ENCODE results near the gene TOM1L2. TPM values are rescaled to one million over a fixed set of nuclear protein-coding genes. Genes with fewer than 3 reads are reported as not detected.

Gene TOM1L2
- total and polyA plus RNA-seq, 11 donors = 122 to 345 (median 247) TPM

DNA sequence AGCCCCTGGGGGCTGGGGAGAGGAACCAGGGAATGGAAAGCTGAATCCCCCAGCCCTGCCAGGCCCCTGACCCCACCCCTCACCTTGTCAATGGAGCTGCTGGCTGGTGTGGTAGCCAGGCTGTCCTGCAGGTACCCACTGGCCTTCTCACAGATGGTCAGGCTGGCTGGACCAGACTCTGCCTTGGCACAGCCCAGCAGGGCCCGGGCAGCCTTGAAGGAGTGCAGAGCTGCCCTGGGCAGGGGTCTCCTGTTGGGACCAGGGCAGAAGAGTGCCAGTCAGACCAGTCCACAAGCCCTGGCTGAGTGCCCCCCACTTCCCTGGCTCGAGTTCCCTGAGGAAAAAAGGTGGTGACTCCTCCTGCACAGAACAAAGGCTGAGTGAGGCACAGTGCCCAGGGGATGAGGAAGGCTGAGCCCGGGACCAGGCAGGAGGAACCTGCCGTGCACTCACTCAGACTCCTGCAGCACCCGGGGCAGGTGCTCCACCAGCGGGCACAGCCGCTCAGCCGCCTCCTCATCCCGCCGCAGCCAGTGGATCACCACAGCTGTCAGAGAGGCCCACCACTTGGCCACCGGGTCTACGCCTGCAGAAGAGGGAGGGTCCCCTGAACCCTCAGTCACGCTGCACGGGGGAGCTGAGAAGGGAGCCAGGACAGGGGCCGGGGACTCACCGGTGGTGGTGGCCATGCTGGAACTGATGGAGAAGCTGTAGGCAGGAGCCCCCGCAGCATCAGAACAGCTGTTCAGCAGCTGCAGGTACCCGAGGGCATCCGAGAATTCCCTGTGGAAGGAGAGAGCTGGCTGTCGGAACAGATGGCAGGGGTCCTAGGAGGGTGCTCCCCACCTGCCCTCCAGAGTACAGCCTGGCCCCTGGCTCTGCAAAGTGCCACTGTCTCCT, 157.8 kb downstream of the TOM1L2 start:
- Histone ChIP-seq H3K27ac (peak overlapping the region in 11 of 12 donors; percentile 48 to 88 (median 70)), H3K4me1 (peaks cover 9 to 79% (median 34%) of the 10 kb centered on the region in 12 donors), H3K4me3 (no peak overlapping the region), H3K36me3 (peaks cover 0 to 83% (median 31%) of the 10 kb centered on the region in 9 donors), H3K27me3 (no peaks in the 10 kb centered on the region), H3K9me3 (no peaks in the 10 kb centered on the region)
- ATAC-seq (no peak), DNase-seq (no peak)
- intact Hi-C loops (cut with DNase I) = loop anchor here in 9 of 10 donors (2.0 to 10.0 kb wide), 9 partner anchors 100 to 223 kb away; partner anchors contain the start of genes ATPAF2 (in 3 of the 9), GID4 (in 3 of the 9) and RAI1 (in 1 of the 9)
- 57 to 81% (median 73%) methylated on average over 15 to 20 of the region's 20 CpGs for WGBS, 4 donors
- TF ChIP-seq POLR2A (IDR thresholded peaks at IDR 0.05) = no peak
- TF ChIP-seq, protein P1, sequence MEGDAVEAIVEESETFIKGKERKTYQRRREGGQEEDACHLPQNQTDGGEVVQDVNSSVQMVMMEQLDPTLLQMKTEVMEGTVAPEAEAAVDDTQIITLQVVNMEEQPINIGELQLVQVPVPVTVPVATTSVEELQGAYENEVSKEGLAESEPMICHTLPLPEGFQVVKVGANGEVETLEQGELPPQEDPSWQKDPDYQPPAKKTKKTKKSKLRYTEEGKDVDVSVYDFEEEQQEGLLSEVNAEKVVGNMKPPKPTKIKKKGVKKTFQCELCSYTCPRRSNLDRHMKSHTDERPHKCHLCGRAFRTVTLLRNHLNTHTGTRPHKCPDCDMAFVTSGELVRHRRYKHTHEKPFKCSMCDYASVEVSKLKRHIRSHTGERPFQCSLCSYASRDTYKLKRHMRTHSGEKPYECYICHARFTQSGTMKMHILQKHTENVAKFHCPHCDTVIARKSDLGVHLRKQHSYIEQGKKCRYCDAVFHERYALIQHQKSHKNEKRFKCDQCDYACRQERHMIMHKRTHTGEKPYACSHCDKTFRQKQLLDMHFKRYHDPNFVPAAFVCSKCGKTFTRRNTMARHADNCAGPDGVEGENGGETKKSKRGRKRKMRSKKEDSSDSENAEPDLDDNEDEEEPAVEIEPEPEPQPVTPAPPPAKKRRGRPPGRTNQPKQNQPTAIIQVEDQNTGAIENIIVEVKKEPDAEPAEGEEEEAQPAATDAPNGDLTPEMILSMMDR (IDR thresholded peaks at IDR 0.05) = no peak

- DNase-seq (no peak), ATAC-seq (no peak)
- Histone ChIP-seq H3K27me3 (no peaks in the 10 kb centered on the region), H3K36me3 (peaks cover 0 to 76% (median 24%) of the 10 kb centered on the region in 9 donors), H3K4me3 (no peak overlapping the region), H3K4me1 (peaks cover 9 to 82% (median 34%) of the 10 kb centered on the region in 12 donors), H3K27ac (peak overlapping the region in 6 of 12 donors; percentile 37 to 88 (median 80)), H3K9me3 (no peaks in the 10 kb centered on the region)
- intact Hi-C loops (cut with DNase I) = loop anchor here (2.0 to 10.0 kb wide), 10 partner anchors 47 to 224 kb away; partner anchors contain the start of genes ATPAF2 (in 3 of the 10), GID4 (in 3 of the 10) and RAI1 (in 1 of the 10)
- 74 to 84% (median 82%) methylated on average over 1 to 16 of the region's 16 CpGs for WGBS, 4 donors
- no peak for TF ChIP-seq POLR2A (IDR thresholded peaks at IDR 0.05)
- TF ChIP-seq, protein P1 (IDR thresholded peaks at IDR 0.05) = no peak
Observed at GRCh38 chr17:17813725-17814095, 158.5 kb downstream of the TOM1L2 start.

DNA sequence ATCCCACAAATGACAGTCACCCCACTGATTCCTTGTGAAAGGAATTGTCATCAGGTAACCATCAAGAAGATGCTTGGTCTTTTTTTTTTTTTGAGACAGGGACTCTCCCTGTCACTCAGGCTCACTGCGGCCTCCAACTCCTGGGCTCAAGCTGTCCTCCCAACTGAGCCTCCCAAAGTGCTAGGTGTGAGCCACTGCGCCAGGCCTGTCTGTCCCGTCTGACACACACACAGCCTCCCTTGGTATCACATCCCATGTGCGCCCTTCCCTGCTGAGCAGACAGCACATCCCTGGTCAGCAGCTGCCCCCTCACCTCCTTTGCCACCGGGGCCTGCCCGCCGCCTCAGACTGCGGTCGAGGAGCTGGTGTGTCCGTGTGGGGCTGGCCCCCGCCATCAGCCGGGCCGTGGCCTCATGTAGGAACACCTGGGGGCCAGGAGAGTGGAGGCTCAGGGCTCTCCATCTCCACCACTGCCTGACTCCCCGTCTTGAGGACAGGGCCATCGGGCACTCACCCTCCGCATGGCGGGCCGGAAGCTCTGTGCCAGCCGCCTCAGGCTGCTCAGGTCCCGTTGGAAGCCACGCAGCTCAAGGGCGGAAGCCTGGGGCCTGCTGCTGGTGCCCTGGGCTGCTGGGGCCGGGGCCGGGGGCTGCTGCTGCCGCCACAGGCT, 159.0 kb downstream of the TOM1L2 start:
- WGBS, 4 donors = 92 to 98% (median 95%) methylated on average over 8 to 25 of the region's 25 CpGs
- intact Hi-C loops (cut with DNase I) = loop anchor here in 9 of 10 donors (2.0 to 10.0 kb wide), 10 partner anchors 48 to 224 kb away; partner anchors contain the start of genes ATPAF2 (in 3 of the 9), GID4 (in 3 of the 9) and RAI1 (in 1 of the 9)
- DNase-seq = no peak
- peaks cover 0 to 70% (median 19%) of the 10 kb centered on the region in 9 donors for H3K36me3 ChIP-seq
- H3K9me3 ChIP-seq = no peaks in the 10 kb centered on the region
- ATAC-seq = no peak
- H3K4me1 ChIP-seq = peaks cover 9 to 82% (median 30%) of the 10 kb centered on the region in 12 donors
- H3K27ac ChIP-seq = peak overlapping the region in 4 of 12 donors; percentile 79 to 88 (median 80)
- H3K4me3 ChIP-seq = no peak overlapping the region
- TF ChIP-seq, protein P1 (IDR thresholded peaks at IDR 0.05) = no peak
- TF ChIP-seq POLR2A (IDR thresholded peaks at IDR 0.05) = no peak
- H3K27me3 ChIP-seq = no peaks in the 10 kb centered on the region

Data from heart left ventricle (tissue), 16 donors.